ENCODE results near the gene GOLGA7B. TPM values are rescaled to one million over a fixed set of nuclear protein-coding genes. Genes with fewer than 3 reads are reported as not detected.

GOLGA7B gene
- total and polyA plus RNA-seq, 2 of the 4 experiments (the other 2 are of a cell fraction), result not detected

DNA sequence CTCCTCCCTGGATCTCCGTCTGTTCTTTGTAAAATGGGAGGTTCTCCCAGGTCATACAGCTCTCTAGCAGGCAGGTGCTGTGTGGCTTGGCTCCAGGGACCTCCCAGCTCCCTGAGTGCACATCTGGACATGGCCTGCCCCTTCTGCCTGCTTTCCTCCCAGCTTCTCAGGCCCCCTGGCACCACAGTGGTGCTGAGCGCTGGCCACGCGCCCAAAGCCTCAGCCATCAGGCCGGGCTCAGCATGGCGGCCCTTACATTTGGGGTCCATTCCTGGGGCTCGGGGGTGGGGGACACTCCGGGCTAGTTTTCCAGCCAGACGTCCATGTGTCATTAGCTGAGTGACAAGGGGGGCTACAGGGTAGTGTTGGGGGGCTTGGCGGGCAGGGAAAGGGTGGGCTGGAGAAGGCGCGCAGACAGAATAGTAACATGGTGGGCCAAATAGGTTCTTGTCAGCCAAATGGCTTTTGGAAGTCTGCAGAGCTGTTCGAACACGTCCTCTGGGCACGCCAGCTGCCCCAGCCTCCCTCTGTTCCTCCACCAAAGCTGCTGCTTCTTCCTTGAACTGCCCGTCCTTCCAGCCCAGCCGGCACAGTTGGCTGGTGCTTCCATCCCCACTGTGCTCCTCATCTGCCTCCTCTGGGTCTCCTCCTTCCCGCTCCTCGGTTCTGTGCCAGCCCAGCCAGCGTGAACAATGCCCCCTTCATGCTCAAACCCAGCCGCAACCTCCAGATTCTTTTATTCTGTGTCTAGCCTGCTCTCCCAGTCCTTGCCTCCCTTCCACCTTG is 65.9 kb downstream of the GOLGA7B start:
- Histone ChIP-seq H4K91ac (ENCODE audit: insufficient read depth, low read depth, low read length) (no peak overlapping the region), H4K5ac (ENCODE audit: low read depth, low read length) (no peak overlapping the region), H3K79me1 (ENCODE audit: low read depth in 1 of 2, low read length in 2 of 2) (no peaks in the 10 kb centered on the region), H3K9me1 (ENCODE audit: insufficient read depth, low read length) (no peaks in the 10 kb centered on the region), H3K9me3 (ENCODE audit: control insufficient read depth, insufficient read depth, low read length) (no peaks in the 10 kb centered on the region), H2AK5ac (ENCODE audit: low read depth, low read length) (no peak overlapping the region), H2BK20ac (ENCODE audit: low read depth, low read length) (no peak overlapping the region), H3K9ac (ENCODE audit: low read depth, low read length) (no peak overlapping the region), H4K8ac (ENCODE audit: low read depth in 2 of 2, low read length in 2 of 2) (no peak overlapping the region), H3K56ac (ENCODE audit: extremely low read depth, insufficient read depth, low read length) (no peak overlapping the region), H2BK5ac (ENCODE audit: low read depth, low read length, poor library complexity, severe bottlenecking) (no peak overlapping the region), H2BK120ac (ENCODE audit: low read depth, low read length) (no peak overlapping the region), H4K20me1 (ENCODE audit: insufficient read depth, low read length) (no peaks in the 10 kb centered on the region), H3K4me3 (ENCODE audit: insufficient read depth, low read depth, low read length) (no peak overlapping the region), H3K14ac (replicated peaks; ENCODE audit: low read depth, low read length) (no peak overlapping the region), H3K27me3 (ENCODE audit: control insufficient read depth, insufficient read depth, low read length) (peaks cover 25% of the 10 kb centered on the region), H3K4me2 (ENCODE audit: low read depth, low read length) (no peak overlapping the region), H3K27ac (ENCODE audit: insufficient read depth, low read length) (no peak overlapping the region), H3K4me1 (ENCODE audit: control insufficient read depth, insufficient read depth, low read length) (no peaks in the 10 kb centered on the region), H2AK9ac (replicated peaks; ENCODE audit: low read depth, low read length, poor library complexity) (no peak overlapping the region), H2BK15ac (ENCODE audit: low read depth, low read length) (no peak overlapping the region), H2AFZ (replicated peaks; ENCODE audit: low read length, poor library complexity) (no peak overlapping the region), H3K23ac (ENCODE audit: low read depth, low read length) (no peak overlapping the region), H3K36me3 (ENCODE audit: control insufficient read depth, insufficient read depth, low read length) (no peaks in the 10 kb centered on the region), H3K4ac (ENCODE audit: low read depth, low read length) (no peak overlapping the region), H3K18ac (ENCODE audit: low read depth, low read length) (no peak overlapping the region)
- CTCF ChIA-PET, result interaction anchor here (0.6 to 1.8 kb wide), 8 partner anchors 9 to 634 kb away, joined by 3 to 16 read pairs (median 6); no protein-coding TSS in a partner anchor
- no TSS peak for BruUV-seq (replicated peaks)
- POLR2A ChIA-PET (ENCODE audit: unreplicated experiment), result no interaction called here
- intact Hi-C loops (cut with micrococcal nuclease), result loop anchor here (10.0 kb wide), 1 partner anchor 749 kb away; no protein-coding TSS in a partner anchor
- WGBS, 2 experiments (ENCODE audit: extremely low coverage in 2 of 2, insufficient read length in 1 of 2), result 45% methylated on average over 8 of the region's 21 CpGs; no CpG with 5 or more reads in 1 of the 2 experiments
- dilution Hi-C loops (cut with HindIII; ENCODE audit: low sequenced_read_pairs, unreplicated experiment), result no loop called here
- no peak for TF ChIP-seq POLR2A (IDR thresholded peaks at IDR 0.05; ENCODE audit: low read depth, low read length)
- TF ChIP-seq RCOR1 (IDR thresholded peaks at IDR 0.05; ENCODE audit: insufficient replicate concordance, low read length), result no peak
- no peak for TF ChIP-seq SMC3 (IDR thresholded peaks at IDR 0.05; ENCODE audit: low read depth, low read length)
- TF ChIP-seq, protein P1, sequence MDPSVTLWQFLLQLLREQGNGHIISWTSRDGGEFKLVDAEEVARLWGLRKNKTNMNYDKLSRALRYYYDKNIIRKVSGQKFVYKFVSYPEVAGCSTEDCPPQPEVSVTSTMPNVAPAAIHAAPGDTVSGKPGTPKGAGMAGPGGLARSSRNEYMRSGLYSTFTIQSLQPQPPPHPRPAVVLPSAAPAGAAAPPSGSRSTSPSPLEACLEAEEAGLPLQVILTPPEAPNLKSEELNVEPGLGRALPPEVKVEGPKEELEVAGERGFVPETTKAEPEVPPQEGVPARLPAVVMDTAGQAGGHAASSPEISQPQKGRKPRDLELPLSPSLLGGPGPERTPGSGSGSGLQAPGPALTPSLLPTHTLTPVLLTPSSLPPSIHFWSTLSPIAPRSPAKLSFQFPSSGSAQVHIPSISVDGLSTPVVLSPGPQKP (IDR thresholded peaks at IDR 0.05; ENCODE audit: borderline replicate concordance, low read depth, low read length), result no peak
- in situ Hi-C loops (cut with MboI; ENCODE audit: low sequenced_read_pairs), result loop anchor here (10.0 kb wide), 1 partner anchor 129 kb away; no protein-coding TSS in a partner anchor
- ATAC-seq (ENCODE audit: low read depth), result no peak
- no peak for DNase-seq
